MM.1S (cell line): ENCODE measurements around the gene CARD11.

Experiments used
- DNase-seq: peaks from one replicate; pipeline ENCODE4 v3.0.0-alpha.2; 2015
- H2AFZ ChIP-seq: fragments of 300-600 bp; sonication (generic); 2 replicates; pipeline ENCODE4 v1.6.0; 2016; ENCODE audit warnings: antibody characterized with exemption, low read length
- H3F3A ChIP-seq: fragments of 300-600 bp; sonication (generic); 2 replicates; pipeline ENCODE4 v1.6.1; 2016; ENCODE audit warnings: mild to moderate bottlenecking, antibody characterized with exemption, low read length, moderate library complexity, mixed read lengths; ENCODE audit not compliant: insufficient read depth
- H3K27ac ChIP-seq: fragments of 300-600 bp; sonication (generic); 2 replicates; pipeline ENCODE4 v1.5.1; 2016; ENCODE audit warnings: mild to moderate bottlenecking, low read length
- H3K27me3 ChIP-seq: fragments of 300-600 bp; sonication (generic); replicated peaks from 2 replicates; pipeline ENCODE4 v1.6.0; 2016; ENCODE audit warnings: low read length; ENCODE audit not compliant: insufficient read depth
- H3K36me3 ChIP-seq: fragments of 300-600 bp; sonication (generic); replicated peaks from 2 replicates; pipeline ENCODE4 v1.6.1; 2016; ENCODE audit warnings: mild to moderate bottlenecking, low read length, mixed read lengths; ENCODE audit not compliant: insufficient read depth
- H3K4me1 ChIP-seq: fragments of 300-600 bp; sonication (generic); 2 replicates; pipeline ENCODE4 v1.6.1; 2016; ENCODE audit warnings: low read length, mixed read lengths
- H3K4me2 ChIP-seq: fragments of 300-600 bp; sonication (generic); 2 replicates; pipeline ENCODE4 v1.6.0; 2016; ENCODE audit warnings: low read depth, low read length
- H3K4me3 ChIP-seq: fragments of 300-600 bp; sonication (generic); 2 replicates; pipeline ENCODE4 v1.5.1; 2016; ENCODE audit warnings: low read length, mixed read lengths
- H3K79me2 ChIP-seq: fragments of 300-600 bp; sonication (generic); 2 replicates; pipeline ENCODE4 v1.6.1; 2016; ENCODE audit warnings: mixed run types, low read length, mixed read lengths
- H3K9ac ChIP-seq: fragments of 300-600 bp; sonication (generic); 2 replicates; pipeline ENCODE4 v1.6.1; 2016; ENCODE audit warnings: low read length, mixed read lengths
- H3K9me2 ChIP-seq: fragments of 300-600 bp; sonication (generic); replicated peaks from 2 replicates; pipeline ENCODE4 v1.6.1; 2016; ENCODE audit warnings: mild to moderate bottlenecking, low read length, mixed read lengths; ENCODE audit not compliant: insufficient read depth
- H3K9me3 ChIP-seq: fragments of 300-600 bp; sonication (generic); replicated peaks from 2 replicates; pipeline ENCODE4 v1.6.1; 2016; ENCODE audit warnings: mild to moderate bottlenecking, low read length, mixed read lengths; ENCODE audit not compliant: insufficient read depth
- H4K20me1 ChIP-seq: fragments of 300-600 bp; sonication (generic); 2 replicates; pipeline ENCODE4 v1.6.1; 2016; ENCODE audit warnings: mild to moderate bottlenecking, low read length, moderate library complexity, mixed read lengths; ENCODE audit not compliant: insufficient read depth
- CTCF ChIP-seq: fragments of 300-600 bp; sonication (generic); IDR thresholded peaks from 2 replicates; pipeline ENCODE4 v1.5.1; 2016; ENCODE audit warnings: antibody characterized with exemption, low read length, mixed read lengths
- EZH2 ChIP-seq: fragments of 300-600 bp; sonication (generic); optimal IDR thresholded peaks from 2 replicates; pipeline ENCODE3; 2017; ENCODE audit warnings: low read depth, mild to moderate bottlenecking, antibody characterized with exemption, low read length, mixed read lengths
- EZH2phosphoT487 ChIP-seq: fragments of 300-600 bp; sonication (generic); IDR thresholded peaks from 2 replicates; pipeline ENCODE4 v1.6.1; 2018; ENCODE audit warnings: antibody characterized with exemption, low read length

Gene CARD11

GRCh38 chr7:2923291-2923781 lies 120.3 kb downstream of the CARD11 start:
- no peak for DNase-seq
- Histone ChIP-seq H2AFZ (no peak overlapping the region), H3F3A (no peaks in the 10 kb centered on the region), H3K9me3 (no peaks in the 10 kb centered on the region), H3K27ac (no peak overlapping the region), H3K27me3 (no peaks in the 10 kb centered on the region), H3K9me2 (no peaks in the 10 kb centered on the region), H3K9ac (no peak overlapping the region), H4K20me1 (no peaks in the 10 kb centered on the region), H3K4me2 (no peak overlapping the region), H3K4me3 (no peak overlapping the region), H3K79me2 (no peaks in the 10 kb centered on the region), H3K36me3 (no peaks in the 10 kb centered on the region), H3K4me1 (no peaks in the 10 kb centered on the region)
- no peak for TF ChIP-seq EZH2
- no peak for TF ChIP-seq EZH2phosphoT487
- no peak for TF ChIP-seq CTCF

GRCh38 chr7:2922866-2923265 lies 120.8 kb downstream of the CARD11 start:
- H3K9me3 ChIP-seq = no peaks in the 10 kb centered on the region
- no peaks in the 10 kb centered on the region for H3K79me2 ChIP-seq
- TF ChIP-seq EZH2phosphoT487 = no peak
- no peak for TF ChIP-seq CTCF
- TF ChIP-seq EZH2 = no peak
- H3K27me3 ChIP-seq = no peaks in the 10 kb centered on the region
- no peaks in the 10 kb centered on the region for H3K4me1 ChIP-seq
- no peak overlapping the region for H3K27ac ChIP-seq
- H3K4me2 ChIP-seq = no peak overlapping the region
- no peaks in the 10 kb centered on the region for H3K9me2 ChIP-seq
- DNase-seq = no peak
- H3F3A ChIP-seq = no peaks in the 10 kb centered on the region
- H2AFZ ChIP-seq = no peak overlapping the region
- H3K4me3 ChIP-seq = no peak overlapping the region
- no peak overlapping the region for H3K9ac ChIP-seq
- no peaks in the 10 kb centered on the region for H3K36me3 ChIP-seq
- no peaks in the 10 kb centered on the region for H4K20me1 ChIP-seq

- Histone ChIP-seq H3K36me3 (no peaks in the 10 kb centered on the region), H3K4me3 (no peak overlapping the region), H3K4me1 (no peaks in the 10 kb centered on the region), H3K27ac (no peak overlapping the region), H2AFZ (no peak overlapping the region), H4K20me1 (no peaks in the 10 kb centered on the region), H3K9me3 (no peaks in the 10 kb centered on the region), H3K9me2 (no peaks in the 10 kb centered on the region), H3K4me2 (no peak overlapping the region), H3K9ac (no peak overlapping the region), H3K27me3 (no peaks in the 10 kb centered on the region), H3F3A (no peaks in the 10 kb centered on the region), H3K79me2 (no peaks in the 10 kb centered on the region)
- TF ChIP-seq CTCF = no peak
- TF ChIP-seq EZH2phosphoT487 = no peak
- no peak for TF ChIP-seq EZH2
- no peak for DNase-seq
Measured at GRCh38 chr7:2922348-2922691, 121.3 kb downstream of the CARD11 start.
